ENCODE data around the gene PLAC8L1.

- no peak for TF ChIP-seq CTCF (conservative IDR thresholded peaks at IDR 0.05)
- TF ChIP-seq EZH2 (IDR thresholded peaks at IDR 0.05; ENCODE audit: low read depth), result no peak
Observed at GRCh38 chr5:146066968-146067367, 38.4 kb downstream of the PLAC8L1 start.
